Raji (cell line): Measurements from ENCODE around the gene SLC8A1.

Experiments
- POLR2A ChIP-seq: IDR thresholded peaks from 2 replicates; pipeline ENCODE4 v1.6.1; 2011; ENCODE audit warnings: low read depth, low read length, control low read depth; ENCODE audit not compliant: insufficient read depth

Gene SLC8A1

DNA sequence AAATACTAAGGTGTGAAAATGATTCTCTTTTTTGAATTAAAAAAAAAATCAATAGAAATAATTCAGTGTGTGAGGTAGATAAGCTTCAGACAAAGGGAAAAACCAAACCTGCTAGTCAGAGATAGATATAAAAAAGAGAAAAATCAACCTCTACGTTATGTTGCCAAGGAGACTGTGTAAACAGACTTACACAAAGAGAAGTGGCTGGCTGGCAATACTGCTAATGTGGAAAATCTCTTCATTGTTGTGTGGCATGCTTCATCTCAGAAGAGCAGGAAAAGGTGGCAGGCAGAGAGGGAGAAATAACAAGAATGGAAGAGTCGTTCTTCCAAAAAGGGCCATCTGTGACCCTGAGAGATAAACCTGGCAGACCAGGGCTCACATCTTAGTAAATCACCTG lies 200.8 kb downstream of the SLC8A1 start:
- no peak for TF ChIP-seq POLR2A

DNA sequence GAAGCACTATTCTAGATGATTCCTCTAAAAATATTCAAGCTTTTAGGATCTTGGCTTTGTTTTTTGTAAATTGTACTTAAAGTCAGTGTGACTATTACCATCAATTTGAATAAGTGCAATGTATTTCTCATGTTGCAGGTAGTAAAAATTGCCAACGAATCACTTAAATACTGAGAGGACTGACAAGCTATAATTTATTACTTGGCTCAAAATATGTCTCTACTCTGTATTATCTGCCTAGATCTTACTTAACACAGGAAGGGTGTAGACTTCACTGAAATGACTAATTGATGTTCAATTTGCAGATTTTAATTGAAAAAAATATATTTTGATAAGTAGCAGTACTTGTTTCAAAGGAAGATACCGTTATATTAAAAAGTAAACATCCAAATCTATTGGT lies 202.3 kb downstream of the SLC8A1 start:
- TF ChIP-seq POLR2A: no peak

DNA sequence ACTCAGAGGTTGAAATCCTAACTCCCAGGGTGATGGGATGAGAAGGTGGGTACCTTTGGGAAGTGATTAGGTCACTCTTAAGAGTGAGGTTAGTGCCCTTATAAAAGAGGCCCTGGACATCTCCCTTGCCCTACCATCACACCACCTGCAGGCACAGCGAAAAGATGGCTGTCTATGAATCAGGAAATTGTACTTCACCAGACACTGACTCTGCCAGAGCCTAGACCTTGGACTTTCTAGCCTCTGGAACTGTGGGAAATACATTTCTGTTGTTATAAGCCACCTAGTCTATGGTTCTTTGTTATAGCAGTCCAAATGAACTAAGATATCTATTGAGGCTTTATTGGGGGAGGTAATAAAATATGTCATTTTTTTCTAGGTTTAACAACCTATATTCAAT lies 203.6 kb downstream of the SLC8A1 start:
- no peak for TF ChIP-seq POLR2A

GRCh38 chr2:40244675-40245074 lies 207.2 kb downstream of the SLC8A1 start:
- TF ChIP-seq POLR2A: no peak

DNA sequence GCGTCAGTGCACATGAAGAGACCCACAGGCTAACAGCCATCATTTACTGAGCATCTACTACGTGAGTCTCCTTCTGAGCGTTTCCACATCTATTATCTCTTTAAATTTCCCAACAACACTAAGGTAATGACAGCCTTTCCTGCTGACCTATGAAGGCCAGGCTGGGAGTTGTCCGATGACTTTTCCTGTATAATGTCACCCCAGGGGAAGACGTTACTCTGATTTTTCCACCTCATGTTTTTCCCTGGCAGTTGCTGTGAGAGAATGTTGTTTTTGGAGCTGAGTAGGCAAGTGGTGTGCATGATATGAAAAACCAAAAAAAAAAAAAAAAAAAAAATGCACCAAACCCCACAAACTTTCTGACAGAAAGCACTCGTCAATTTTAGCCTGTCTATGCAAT lies 207.6 kb downstream of the SLC8A1 start:
- TF ChIP-seq POLR2A: no peak

DNA sequence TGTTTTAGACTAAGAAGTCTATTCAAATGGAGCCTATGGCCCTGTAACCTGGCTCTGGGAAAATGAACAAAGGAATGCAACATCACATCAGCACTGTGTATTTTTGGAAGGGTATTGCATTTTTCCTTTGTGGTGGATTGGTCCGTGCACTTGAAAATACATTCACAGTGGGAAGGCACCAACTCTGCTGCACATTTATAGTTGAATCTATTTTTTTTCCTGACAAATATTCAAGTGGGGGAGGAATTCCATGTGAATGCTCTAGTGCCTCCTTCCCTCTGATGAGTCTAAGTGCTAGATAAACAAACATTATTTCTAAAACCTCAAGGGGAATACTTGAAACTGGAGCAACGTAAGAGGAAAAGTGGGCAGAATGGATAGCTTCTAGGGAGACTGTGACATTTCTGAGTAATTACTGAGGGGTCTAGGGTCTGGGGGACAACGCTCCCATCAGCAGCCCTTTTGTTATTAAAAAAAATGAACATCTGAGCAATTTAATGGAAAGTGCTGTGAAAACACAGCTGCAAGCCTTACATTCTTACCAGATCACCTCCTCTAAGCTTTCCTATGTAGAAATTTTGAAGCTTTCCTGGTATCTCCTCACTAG lies 208.2 kb downstream of the SLC8A1 start:
- no peak for TF ChIP-seq POLR2A

DNA sequence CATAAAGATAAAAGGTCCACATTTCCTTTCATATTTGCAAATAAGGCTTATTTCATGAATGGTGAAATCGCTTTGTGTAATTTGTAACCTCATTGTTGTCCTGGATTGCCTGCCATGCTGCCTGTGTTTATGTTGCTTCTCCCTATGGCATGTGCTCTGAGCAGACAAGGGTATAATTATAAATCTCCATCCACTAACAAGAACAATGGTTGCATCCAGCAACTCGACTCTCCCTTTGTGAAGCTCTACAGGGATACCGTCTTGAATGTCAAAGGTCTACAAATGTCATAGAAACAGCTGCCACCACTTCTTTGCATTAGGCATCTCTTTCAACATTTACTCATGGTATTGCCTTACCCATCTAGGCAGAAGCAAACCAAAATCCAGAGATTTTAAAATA lies 209.6 kb downstream of the SLC8A1 start:
- TF ChIP-seq POLR2A: no peak

DNA sequence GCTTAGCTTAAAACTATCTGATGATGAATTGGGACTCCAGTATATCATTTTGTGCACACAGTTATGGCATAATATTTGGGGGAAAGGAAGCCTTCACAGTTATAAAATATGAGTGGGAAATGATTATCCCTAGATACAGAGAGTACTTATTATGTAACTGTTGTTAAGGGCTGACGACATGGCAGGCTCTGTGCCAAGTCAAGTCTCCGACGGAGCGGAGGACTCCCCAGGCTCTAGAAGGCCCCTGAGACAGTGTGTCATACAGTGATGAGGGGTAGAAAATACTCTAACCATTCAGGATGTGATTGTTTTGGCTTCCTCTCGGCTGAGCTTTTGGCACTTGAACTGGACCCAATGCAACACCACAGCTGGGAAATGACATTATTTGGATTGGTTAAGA lies 211.8 kb downstream of the SLC8A1 start:
- TF ChIP-seq POLR2A: no peak

GRCh38 chr2:40230707-40231432 lies 221.0 kb downstream of the SLC8A1 start:
- TF ChIP-seq POLR2A: no peak

GRCh38 chr2:40230186-40230585 lies 221.7 kb downstream of the SLC8A1 start:
- no peak for TF ChIP-seq POLR2A

DNA sequence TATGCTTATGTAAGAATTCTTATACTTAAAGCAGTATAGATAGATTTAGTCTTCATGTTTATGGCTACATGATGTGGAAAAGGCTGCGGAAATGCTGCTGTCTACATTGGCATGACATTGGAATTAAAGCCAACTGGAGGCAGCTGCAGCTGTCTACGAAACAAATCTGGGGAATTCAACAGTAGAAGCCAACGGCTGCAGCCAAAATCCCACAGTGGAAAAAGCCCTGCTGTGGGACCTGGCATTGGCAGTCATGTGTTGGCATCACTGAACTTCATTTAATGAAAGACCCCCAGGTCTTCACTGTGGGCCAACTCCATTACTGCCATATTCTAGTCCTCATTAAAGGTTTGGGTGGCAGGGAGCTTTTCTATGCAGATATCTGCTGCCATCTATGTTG lies 223.6 kb downstream of the SLC8A1 start:
- TF ChIP-seq POLR2A: no peak

GRCh38 chr2:40227210-40227609 lies 224.7 kb downstream of the SLC8A1 start:
- TF ChIP-seq POLR2A: no peak

DNA sequence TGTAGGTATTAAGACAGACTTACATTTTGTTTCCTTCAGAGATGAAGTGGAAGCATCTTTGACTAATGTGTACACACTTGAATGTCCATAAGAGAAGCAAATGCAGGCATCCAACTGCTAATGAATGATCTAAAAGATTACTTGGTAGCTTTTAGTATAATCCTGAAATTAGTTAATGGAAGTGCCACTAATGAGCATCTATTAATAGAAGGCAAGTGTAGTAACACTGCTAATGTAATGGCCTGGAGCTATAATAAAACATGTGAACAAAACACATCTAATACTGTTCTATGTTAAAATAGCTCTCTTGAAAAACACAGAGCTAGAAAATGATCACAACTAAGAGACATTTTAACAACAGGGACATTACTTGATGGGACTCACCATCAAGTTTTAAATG lies 225.3 kb downstream of the SLC8A1 start:
- no peak for TF ChIP-seq POLR2A

DNA sequence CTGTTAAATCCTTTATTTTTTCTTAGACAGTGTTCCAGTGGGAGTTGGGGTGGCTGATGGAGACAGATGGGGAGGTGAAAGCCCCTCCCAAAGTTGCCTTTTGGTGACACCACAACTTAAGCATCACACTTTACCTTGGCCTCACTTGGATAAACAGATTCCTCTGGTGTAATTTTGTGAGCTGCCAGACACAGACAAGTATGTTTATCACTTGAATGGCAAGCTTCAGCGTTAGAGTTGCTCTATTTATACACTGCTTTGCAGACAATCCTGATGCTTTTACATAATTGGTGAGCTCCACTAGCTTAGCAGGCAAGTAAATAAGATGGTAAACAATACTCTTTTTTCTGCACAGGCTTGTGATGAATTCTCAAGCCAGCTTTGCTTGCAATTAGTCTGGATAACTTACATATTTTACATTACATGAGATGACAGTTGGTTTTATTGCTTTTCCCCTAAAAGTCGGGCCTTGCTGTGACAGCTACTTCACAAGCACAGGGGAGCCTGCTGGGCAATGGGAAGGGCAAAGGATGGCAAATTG lies 226.2 kb downstream of the SLC8A1 start:
- no peak for TF ChIP-seq POLR2A

DNA sequence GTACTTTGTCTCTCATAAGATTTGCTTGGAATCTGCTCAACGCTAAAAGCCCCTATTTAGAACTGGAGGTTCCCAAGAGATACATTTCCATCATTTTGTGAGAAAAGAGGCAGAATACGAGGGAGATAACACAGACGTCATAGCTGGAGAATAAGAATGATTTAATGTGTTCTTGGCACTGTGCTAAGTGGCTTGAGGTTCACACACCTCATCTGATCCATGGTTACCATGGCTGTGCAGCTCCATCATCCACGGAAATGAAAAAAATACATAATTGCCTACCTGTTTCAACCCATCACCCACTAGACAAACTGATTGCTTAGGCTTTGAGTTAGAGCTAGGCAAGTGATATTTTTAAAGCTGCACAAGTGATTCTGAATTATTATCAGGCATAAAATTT lies 227.6 kb downstream of the SLC8A1 start:
- TF ChIP-seq POLR2A: no peak

DNA sequence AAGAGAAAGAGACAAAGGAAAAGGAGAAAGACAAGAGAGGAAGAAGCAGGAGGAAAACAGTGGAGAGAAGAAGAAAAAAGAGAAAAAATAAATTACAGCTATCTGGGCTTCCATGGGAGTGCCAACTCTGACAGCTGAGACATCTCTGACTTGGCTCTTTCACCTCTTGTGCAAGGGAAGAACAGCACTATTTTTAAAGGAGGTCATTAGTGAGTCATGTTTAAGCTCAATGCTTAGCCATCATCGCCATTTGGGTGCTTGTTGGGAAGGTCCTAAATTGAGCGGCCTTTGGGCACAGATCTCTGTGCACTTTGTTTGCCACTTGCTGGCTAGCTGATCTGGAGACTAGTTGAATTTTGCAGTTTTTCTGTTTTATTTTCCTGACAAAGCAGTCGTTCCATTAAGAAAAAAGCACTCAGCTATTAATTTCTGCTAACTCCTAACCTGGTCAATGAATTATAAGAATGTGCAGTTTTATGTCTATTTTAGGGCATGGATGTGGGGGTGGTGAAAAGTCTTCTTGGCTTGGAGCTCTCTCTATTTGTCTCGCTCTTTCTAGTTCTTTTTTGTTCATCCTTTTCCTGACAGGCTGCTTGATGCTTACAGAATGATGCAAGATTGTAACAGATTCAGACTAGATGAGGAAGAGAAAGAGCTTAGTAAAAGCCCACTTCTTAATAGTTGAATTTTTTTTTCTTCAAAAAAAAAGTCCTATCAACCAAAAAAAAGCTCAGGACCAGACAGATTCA lies 231.5 kb downstream of the SLC8A1 start:
- TF ChIP-seq POLR2A: no peak
